Neural progenitor cell (in vitro differentiated cells): ENCODE measurements around the gene FADS2.

Experiments
- CTCF ChIP-seq: fragments of 200-600 bp; sonication (generic); IDR thresholded peaks from 2 replicates; pipeline ENCODE4 v1.5.1; 2017; ENCODE audit warnings: antibody characterized with exemption, mild to moderate bottlenecking
- EZH2 ChIP-seq: fragments of 200-600 bp; sonication (generic); IDR thresholded peaks from 2 replicates; pipeline ENCODE4 v1.6.1; 2017; ENCODE audit warnings: antibody characterized with exemption, mild to moderate bottlenecking, moderate library complexity

GRCh38 chr11:61862714-61863547 lies 34.8 kb downstream of the FADS2 start:
- TF ChIP-seq CTCF (no peak), EZH2 (no peak)
